ENCODE results near the gene FGFR2.

GRCh38 chr10:121514141-121514865, 83.9 kb downstream of the FGFR2 start:
- TF ChIP-seq CTCF (conservative IDR thresholded peaks at IDR 0.05; ENCODE audit: low read depth, low read length) (no peak), POLR2A (IDR thresholded peaks at IDR 0.05; ENCODE audit: low read depth, low read length) (no peak), MXI1 (IDR thresholded peaks at IDR 0.05; ENCODE audit: borderline replicate concordance, low read depth, low read length) (no peak), BHLHE40 (IDR thresholded peaks at IDR 0.05; ENCODE audit: low read depth, low read length) (no peak), MAZ (IDR thresholded peaks at IDR 0.05; ENCODE audit: borderline replicate concordance, low read depth, low read length) (no peak), MAFK (IDR thresholded peaks at IDR 0.05; ENCODE audit: low read depth, low read length) (no peak), CHD1 (IDR thresholded peaks at IDR 0.05; ENCODE audit: low read depth, low read length) (no peak)

All from IMR-90 (cell line).